ENCODE measurements around the gene TRIM31. TPM values are rescaled to one million over a fixed set of nuclear protein-coding genes. Genes with fewer than 3 reads are reported as not detected.

The TRIM31 gene
- total RNA-seq, 4 donors from 2014 or later: not detected

DNA sequence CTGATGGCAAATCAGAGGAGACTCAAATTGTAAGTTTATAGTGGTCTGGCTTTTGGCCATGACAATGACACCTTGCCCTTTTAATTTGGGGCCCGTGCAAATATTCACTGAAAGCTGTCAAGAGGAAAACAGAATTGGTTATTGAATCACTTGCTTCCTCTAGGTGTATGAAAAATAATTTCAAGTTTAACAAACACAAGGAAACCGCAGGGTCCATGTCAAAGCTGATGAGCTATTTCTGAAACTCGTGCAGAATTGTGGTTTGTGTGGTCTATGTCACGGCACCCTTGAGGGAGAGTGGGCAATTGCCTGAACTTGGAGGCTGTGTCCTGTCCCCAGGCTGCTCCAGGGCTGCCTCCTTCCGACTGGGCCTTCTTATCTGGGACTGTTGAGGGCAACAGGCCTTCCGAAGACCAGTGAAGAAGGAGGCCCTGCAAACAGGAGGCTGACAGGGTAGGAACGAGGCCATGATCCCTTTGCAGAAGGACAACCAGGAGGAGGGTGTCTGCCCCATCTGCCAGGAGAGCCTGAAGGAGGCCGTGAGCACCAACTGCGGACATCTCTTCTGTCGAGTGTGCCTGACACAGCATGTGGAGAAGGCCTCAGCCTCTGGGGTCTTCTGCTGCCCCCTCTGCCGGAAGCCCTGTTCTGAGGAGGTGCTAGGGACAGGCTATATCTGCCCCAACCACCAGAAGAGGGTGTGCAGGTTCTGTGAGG, 23.8 kb upstream of the TRIM31 start:
- TF ChIP-seq, protein P1, sequence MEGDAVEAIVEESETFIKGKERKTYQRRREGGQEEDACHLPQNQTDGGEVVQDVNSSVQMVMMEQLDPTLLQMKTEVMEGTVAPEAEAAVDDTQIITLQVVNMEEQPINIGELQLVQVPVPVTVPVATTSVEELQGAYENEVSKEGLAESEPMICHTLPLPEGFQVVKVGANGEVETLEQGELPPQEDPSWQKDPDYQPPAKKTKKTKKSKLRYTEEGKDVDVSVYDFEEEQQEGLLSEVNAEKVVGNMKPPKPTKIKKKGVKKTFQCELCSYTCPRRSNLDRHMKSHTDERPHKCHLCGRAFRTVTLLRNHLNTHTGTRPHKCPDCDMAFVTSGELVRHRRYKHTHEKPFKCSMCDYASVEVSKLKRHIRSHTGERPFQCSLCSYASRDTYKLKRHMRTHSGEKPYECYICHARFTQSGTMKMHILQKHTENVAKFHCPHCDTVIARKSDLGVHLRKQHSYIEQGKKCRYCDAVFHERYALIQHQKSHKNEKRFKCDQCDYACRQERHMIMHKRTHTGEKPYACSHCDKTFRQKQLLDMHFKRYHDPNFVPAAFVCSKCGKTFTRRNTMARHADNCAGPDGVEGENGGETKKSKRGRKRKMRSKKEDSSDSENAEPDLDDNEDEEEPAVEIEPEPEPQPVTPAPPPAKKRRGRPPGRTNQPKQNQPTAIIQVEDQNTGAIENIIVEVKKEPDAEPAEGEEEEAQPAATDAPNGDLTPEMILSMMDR (IDR thresholded peaks at IDR 0.05): no peak
- TF ChIP-seq POLR2A (IDR thresholded peaks at IDR 0.05): no peak
- Histone ChIP-seq H3K4me3 (replicated peaks in 1 of 3) (no peak overlapping the region), H3K27ac (no peak overlapping the region), H3K36me3 (no peaks in the 10 kb centered on the region), H3K4me1 (no peaks in the 10 kb centered on the region), H3K27me3 (no peaks in the 10 kb centered on the region), H3K9me3 (no peaks in the 10 kb centered on the region)
- DNase-seq: no peak
- WGBS, 2 donors: 77 to 84% methylated on average over 11 of the region's 11 CpGs
- intact Hi-C loops (cut with DNase I): no loop called here

DNA sequence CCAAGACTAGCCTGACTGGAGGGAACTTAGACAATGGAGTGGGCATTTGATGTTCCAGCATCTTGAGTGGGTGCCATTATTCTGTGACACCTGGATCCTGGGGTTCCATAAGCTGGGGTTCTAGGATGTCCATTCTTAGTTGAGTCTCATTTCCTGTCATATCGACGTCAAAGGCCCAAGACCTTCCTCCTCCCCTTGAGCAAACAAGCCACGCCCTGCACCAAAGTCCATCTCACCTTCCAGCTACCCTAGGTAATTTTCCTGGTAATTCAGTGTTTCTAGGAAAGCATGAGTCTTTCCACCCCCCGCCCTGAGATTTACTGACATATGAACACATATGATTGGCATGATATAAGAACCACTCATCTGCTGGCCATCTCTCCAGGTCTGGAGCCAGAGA, 22.9 kb upstream of the TRIM31 start, which contains the start of gene TRIM40:
TSS of gene TRIM40 (plus strand) at position 384 of the 400 bp plus-strand sequence. CDS start 897 bp downstream, outside the sequence.
- Histone ChIP-seq H3K4me3 (replicated peaks in 1 of 3) (no peak within 1 kb of the TSS), H3K27ac (no peak within 1 kb of the TSS), H3K36me3 (no peaks in the 10 kb centered on the region), H3K27me3 (no peaks in the 10 kb centered on the region), H3K9me3 (no peaks in the 10 kb centered on the region), H3K4me1 (peaks cover 0 to 2% of the 10 kb centered on the region in 2 donors)
- DNase-seq: no peak
- TF ChIP-seq, protein P1 (IDR thresholded peaks at IDR 0.05): no peak
- no peak for TF ChIP-seq POLR2A (IDR thresholded peaks at IDR 0.05)
- WGBS, 2 donors: 71 to 77% methylated on average over 4 of the region's 4 CpGs
- intact Hi-C loops (cut with DNase I): no loop called here

DNA sequence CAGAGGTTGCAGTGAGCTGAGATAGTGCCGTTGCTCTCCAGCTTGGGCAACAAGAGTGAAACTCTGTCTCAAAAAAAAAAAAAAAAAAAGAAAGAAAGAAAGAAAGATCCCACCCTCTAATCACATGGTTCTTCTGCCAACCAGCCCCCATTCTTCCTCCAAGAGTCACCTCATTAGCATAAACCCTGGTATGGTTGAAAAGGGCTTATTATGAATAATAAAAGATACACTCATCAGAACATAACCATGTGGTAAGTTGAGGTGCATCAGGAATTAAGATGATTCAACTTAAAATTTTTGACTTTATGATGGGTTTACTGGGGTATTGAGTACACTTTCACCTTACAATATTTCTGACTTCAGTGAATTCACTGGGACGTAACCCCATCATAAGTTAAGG, 22.3 kb upstream of the TRIM31 start:
- H3K9me3 ChIP-seq: no peaks in the 10 kb centered on the region
- 85 to 86% methylated on average over 2 of the region's 2 CpGs for WGBS, 2 donors
- intact Hi-C loops (cut with DNase I): no loop called here
- DNase-seq: no peak
- no peaks in the 10 kb centered on the region for H3K27me3 ChIP-seq
- TF ChIP-seq POLR2A (IDR thresholded peaks at IDR 0.05): no peak
- TF ChIP-seq, protein P1 (IDR thresholded peaks at IDR 0.05): no peak
- H3K27ac ChIP-seq: no peak overlapping the region
- H3K4me1 ChIP-seq: peaks cover 3 to 7% of the 10 kb centered on the region in 2 donors
- no peaks in the 10 kb centered on the region for H3K36me3 ChIP-seq
- H3K4me3 ChIP-seq (replicated peaks in 1 of 3): no peak overlapping the region

DNA sequence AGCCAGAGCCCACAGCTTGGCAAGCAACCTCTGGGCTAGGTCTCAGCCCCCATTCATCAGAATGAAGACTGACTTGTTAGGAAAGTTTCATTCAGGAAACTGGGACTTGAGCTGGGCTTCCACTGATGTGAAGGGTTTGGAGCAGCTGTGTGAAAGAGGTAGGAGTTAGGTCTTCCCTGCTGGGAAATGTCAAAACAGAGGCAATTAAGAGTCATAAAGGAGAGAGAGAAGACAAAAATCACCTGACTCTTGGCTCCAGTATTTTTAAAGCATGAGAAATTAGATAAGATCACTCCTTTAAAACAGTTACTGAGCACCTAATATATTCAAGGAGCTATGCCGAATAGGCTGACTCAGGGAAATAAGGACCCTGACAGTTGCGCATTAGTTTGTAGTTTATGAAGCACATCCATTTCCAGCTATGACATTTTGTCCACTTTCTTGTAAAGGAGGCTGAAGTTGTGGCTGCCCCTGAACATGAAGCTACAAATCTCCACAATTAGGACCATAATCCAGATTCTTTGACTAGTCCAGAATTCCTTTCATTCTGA, 19.1 kb upstream of the TRIM31 start:
- H3K27ac ChIP-seq: no peak overlapping the region
- H3K9me3 ChIP-seq: no peaks in the 10 kb centered on the region
- no peak for DNase-seq
- H3K4me3 ChIP-seq (replicated peaks in 1 of 3): no peak overlapping the region
- H3K36me3 ChIP-seq: no peaks in the 10 kb centered on the region
- intact Hi-C loops (cut with DNase I): loop anchor here (2.0 kb wide), 1 partner anchor 27 kb away; no protein-coding TSS in a partner anchor
- WGBS, 2 donors: 62 to 80% methylated on average over 2 of the region's 2 CpGs
- TF ChIP-seq POLR2A (IDR thresholded peaks at IDR 0.05): no peak
- TF ChIP-seq, protein P1 (IDR thresholded peaks at IDR 0.05): no peak
- peaks cover 13 to 21% of the 10 kb centered on the region in 2 donors for H3K4me1 ChIP-seq
- no peaks in the 10 kb centered on the region for H3K27me3 ChIP-seq

Measured in thyroid gland (tissue), 4 donors.